NOMO-1 (cell line): ENCODE data around the gene HEY2.
"Not testable (repeated sequence)": the region's sequence is repeated elsewhere in the genome, so short reads cannot be mapped to it uniquely, and the experiment has no call there.

Experiments used
- DNase-seq, 2 experiments: peaks; one replicate each; lab custom pipeline; 2025; ENCODE audit not compliant: unreplicated experiment in 2 of 2; lab: John Stamatoyannopoulos, UW

Gene HEY2

DNA sequence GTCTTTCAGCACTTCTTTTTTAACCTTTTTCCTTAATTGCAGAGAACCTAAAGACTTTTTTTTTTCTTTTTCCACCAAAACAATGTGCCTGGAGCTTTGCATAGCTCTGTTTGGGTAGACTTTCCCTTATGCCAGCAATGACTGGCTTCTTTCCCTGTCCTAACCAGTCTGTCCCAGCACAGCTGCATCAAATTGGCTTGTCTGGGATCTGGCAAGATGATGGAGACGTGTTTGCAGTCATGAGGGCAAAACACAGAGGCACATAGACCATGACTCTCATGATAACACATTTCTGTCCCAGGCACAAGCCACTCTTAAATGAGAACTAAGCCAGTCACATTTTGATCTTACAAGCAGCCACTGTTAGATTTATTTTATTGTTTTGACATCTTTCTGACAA lies 16.5 kb downstream of the HEY2 start:
- no peak for DNase-seq

DNA sequence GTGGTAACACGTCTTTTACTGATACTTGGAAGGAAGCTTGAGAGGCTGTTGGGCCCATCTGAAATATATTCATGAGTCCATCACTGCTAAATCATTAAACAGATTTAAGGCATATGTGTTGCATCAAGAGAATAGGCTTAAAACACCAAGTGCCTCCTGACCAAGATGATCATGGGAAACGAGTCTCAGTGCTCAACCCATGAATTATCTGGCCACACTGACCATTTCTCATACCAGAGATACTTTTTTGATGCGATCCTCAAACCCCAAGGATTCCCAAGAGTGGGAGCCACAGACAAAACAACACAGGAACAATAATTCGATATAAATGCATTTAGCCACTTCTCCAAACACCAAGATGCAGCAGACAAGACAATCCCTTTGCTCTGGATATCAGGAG lies 17.2 kb downstream of the HEY2 start:
- DNase-seq = no peak

- DNase-seq = no peak
Measured at GRCh38 chr6:125769147-125769783, 19.8 kb downstream of the HEY2 start.

DNA sequence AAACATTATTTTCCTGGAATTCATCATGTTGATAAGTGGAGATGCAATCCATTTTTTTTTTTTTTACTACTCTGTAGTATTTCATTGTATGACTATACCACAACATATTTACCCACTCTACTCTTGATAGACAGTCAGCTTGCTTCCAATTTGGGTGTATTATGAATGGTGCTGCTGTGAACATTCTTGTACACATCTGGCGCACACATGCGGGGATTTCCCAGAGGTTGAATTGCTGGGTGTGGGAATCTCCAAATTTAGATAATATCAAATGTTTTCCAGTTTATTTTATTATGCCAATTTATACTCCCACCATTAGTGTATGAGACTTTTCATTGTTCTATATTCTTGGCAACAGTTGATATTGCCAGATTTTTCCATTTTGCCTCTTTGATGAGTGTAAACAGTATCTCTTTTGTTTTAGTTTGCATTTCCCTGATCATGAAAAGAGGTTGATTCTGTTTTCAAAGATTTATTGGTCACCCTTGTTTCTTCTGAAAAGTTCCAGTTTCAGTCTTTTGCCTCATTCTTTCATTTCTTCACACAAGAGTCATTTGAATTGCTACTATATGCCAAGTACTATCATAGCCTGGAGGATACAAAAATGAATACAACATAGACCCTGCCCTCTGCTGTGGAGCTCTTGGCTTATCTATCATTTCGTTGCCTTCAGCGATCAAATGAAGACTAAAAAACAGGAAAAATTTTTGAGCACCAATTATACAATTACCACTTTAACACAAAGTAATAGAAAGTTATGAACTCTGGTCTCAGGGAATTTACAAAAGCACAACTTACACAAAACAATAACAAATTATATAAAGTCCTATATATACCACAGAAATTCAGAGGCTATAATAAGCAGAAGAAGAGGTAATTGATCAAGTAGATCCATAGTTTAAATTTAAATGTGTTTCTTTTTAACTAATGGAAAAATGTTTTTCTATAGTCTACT lies 24.2 kb downstream of the HEY2 start:
- no peak for DNase-seq

DNA sequence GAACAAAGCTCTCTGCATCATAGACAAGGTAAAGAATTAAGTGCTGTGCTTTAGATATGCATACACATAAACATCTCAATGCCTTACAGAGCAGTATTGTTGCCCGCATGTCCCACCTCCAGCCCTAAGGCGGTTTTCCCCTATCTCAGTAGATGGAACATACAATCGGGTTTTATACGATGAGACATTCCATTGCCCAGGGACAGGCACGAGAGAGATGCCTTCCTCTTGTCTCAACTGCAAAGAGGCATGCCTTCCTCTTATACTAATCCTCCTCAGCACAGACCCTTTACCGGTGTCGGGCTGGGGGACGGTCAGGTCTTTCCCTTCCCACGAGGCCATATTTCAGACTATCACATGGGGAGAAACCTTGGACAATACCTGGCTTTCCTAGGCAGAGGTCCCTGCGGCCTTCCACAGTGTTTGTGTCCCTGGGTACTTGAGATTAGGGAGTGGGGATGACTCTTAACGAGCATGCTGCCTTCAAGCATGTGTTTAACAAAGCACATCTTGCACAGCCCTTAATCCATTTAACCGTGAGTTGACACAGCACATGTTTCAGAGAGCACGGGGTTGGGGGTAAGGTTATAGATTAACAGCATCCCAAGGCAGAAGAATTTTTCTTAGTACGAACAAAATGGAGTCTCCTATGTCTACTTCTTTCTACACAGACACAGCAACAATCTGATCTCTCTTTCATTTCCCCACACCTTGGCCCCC lies 26.8 kb downstream of the HEY2 start:
- DNase-seq = not testable (repeated sequence)

DNA sequence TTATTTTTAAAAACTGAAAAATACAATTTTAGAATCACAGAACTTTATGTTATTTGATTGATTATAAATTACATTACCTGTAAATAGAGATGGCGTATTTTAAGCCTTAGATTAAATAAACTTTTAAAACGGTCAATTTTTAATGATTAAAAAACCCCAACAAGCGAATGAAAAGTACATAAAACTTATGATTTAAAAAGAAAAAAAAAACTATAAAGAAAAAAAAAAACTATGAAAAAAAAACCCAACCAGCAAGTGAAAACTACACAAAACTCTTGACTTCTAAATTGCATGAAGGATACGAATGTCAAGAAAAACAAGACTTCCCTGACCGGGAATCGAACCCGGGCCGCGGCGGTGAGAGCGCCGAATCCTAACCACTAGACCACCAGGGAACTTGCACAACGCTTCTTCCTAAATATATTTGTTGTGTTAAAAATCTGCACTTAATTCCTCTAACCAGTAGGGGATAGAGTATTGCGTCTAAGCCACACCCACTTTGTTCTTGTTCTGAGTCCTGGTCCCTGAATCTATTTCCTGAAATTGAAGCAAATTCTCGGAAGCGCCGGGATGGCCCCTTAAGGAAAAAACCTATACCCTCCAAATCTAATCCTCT lies 30.6 kb downstream of the HEY2 start:
- peak; percentile 79 to 94 for DNase-seq

- DNase-seq = peak; percentile 60 to 94
Measured at GRCh38 chr6:125780540-125781313, 31.3 kb downstream of the HEY2 start.

DNA sequence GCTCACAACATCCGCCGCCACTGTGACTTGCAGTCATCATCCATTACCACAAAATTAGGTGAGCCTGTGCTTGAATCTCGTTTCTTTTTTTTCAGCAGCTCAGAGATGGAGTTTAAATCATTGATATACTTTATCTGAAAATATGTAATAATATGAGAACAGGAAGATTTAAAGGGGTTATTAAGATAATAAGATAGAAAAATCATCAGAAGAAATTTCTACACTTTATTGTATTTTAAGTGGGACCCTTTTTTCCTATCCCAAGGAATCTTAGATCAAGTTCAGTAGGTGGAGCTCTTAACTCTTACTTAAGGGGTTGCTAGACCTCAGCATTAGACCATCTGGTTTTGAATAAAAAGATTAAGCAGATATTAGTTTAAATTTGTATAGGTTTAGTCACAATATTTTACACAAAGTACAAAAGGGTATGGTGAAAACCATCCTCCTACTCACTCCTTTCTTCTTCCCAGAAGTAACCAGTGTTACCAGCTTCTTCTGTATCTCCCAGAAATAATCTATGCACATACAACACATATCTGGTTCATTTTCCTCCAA lies 32.0 kb downstream of the HEY2 start:
- no peak for DNase-seq

- DNase-seq = no peak
Measured at GRCh38 chr6:125784365-125784764, 34.9 kb downstream of the HEY2 start.

- peak in 1 of 2 experiments; percentile 19 for DNase-seq
Measured at GRCh38 chr6:125787791-125788190, 38.4 kb downstream of the HEY2 start.

- no peak for DNase-seq
Measured at GRCh38 chr6:125789167-125789566, 39.7 kb downstream of the HEY2 start.

- DNase-seq = no peak
Measured at GRCh38 chr6:125789576-125790357, 40.3 kb downstream of the HEY2 start.

- peak; percentile 68 to 75 for DNase-seq
Measured at GRCh38 chr6:125790358-125791150, 41.1 kb downstream of the HEY2 start, which contains the start of gene NCOA7. Gene NCOA7 (plus strand): TSS chr6:125790960. CDS start chr6:125815355, 24,395 bp downstream.

GRCh38 chr6:125791151-125791819 lies 41.9 kb downstream of the HEY2 start:
- peak; percentile 33 to 61 for DNase-seq

GRCh38 chr6:125791820-125792165 lies 42.4 kb downstream of the HEY2 start:
- DNase-seq = no peak

DNA sequence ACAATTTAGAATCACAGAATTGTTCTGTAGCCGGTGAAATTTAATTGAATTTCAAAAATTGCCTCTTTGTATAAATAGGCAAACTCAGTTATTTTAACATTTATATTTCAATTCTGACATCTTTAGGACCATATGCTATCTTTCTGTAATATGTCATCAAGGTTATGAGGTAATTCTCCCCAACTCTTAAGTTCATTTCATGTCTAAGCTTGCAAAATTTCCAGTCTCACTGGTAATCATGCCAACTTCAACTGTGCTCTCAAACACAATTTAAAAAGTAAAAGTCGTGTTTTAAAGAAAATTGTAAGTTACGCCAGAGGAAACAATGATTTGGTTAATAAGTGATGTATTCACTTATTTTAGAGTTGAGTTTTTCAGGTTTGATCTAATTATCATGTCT lies 42.7 kb downstream of the HEY2 start:
- no peak for DNase-seq

DNA sequence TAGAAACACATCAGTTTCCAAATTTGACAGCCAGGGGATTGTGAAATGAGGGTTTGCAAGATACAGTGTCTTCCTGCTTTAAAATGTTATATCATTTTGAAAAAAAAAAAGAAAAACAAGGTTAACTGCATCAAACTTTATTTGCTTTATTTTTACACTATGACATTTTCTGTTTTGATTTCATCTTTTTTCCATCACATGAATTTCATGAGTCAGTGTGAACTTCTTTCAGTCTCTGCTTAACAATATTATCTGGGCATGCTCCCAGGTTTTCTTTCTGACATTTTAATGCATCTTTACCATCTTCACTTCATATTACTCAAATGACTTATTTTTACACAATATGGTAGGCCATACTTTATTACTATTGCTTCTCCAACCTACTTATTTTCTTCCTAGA lies 43.2 kb downstream of the HEY2 start:
- no peak for DNase-seq

- DNase-seq = no peak
Measured at GRCh38 chr6:125793280-125793679, 43.8 kb downstream of the HEY2 start.
